Activated gamma-delta T cell treated with anti-CD3 and anti-CD28 coated beads, Interleukin-2, amount 50 U/mL, for 16 hours (primary cell): Measurements from ENCODE around the gene IL17F.

Source experiments
- DNase-seq: peaks from one replicate; pipeline ENCODE4 v3.0.0-alpha.2; 2020; ENCODE audit warnings: low read depth

IL17F gene

GRCh38 chr6:52189974-52190373 is 54.3 kb downstream of the IL17F start:
- no peak for DNase-seq

GRCh38 chr6:52187098-52187497 is 57.2 kb downstream of the IL17F start:
- DNase-seq: no peak
